Lung (tissue), 12 donors: ENCODE results near the gene SPATS2L. TPM values are rescaled to one million over a fixed set of nuclear protein-coding genes. Genes with fewer than 3 reads are reported as not detected.

Experiments used
- ATAC-seq: fragments of 200-7000 bp; cut with Tn5 transposase; one replicate; pipeline ENCODE4 v1.9.1; 2020; ENCODE audit warnings: moderate number of reproducible peaks; ENCODE audit not compliant: insufficient read depth, low FRiP score
- DNase-seq, 3 donors: peaks; one replicate each; pipeline ENCODE4 v3.0.0-alpha.2; 2013 to 2017
- H3K27ac ChIP-seq, 2 donors: one replicate each; pipeline ENCODE4 v1.5.1; 2013; ENCODE audit warnings: mild to moderate bottlenecking in 2 of 2, moderate library complexity in 2 of 2, control low read depth in 1 of 2, inconsistent platforms in 1 of 2, low read depth in 1 of 2, low read length in 1 of 2
- H3K27me3 ChIP-seq, 3 donors: one replicate each; pipeline ENCODE4 v1.5.1; 2013; ENCODE audit warnings: low read length in 2 of 3; ENCODE audit not compliant: control insufficient read depth in 3 of 3, insufficient read depth in 3 of 3
- H3K36me3 ChIP-seq, 4 donors: one replicate each; pipeline ENCODE4 v1.5.1; 2013; ENCODE audit warnings: low read length in 4 of 4, mild to moderate bottlenecking in 1 of 4, moderate library complexity in 1 of 4; ENCODE audit not compliant: control insufficient read depth in 4 of 4, insufficient read depth in 4 of 4
- H3K4me1 ChIP-seq, 5 donors: one replicate each; pipeline ENCODE4 v1.5.1; 2013; ENCODE audit warnings: low read length in 5 of 5, mild to moderate bottlenecking in 2 of 5, moderate library complexity in 1 of 5; ENCODE audit not compliant: control insufficient read depth in 5 of 5, insufficient read depth in 5 of 5
- H3K4me3 ChIP-seq: one replicate; pipeline ENCODE4 v1.5.1; 2013; ENCODE audit warnings: mild to moderate bottlenecking, control low read depth, moderate library complexity
- H3K9ac ChIP-seq, 2 donors: one replicate each; pipeline ENCODE4 v1.5.1; 2013; ENCODE audit warnings: low read length in 2 of 2, control low read depth in 1 of 2; ENCODE audit not compliant: insufficient read depth in 1 of 2
- H3K9me3 ChIP-seq, 4 donors: one replicate each; pipeline ENCODE4 v1.5.1; 2013; ENCODE audit warnings: low read length in 3 of 4, mild to moderate bottlenecking in 1 of 4, moderate library complexity in 1 of 4; ENCODE audit not compliant: control insufficient read depth in 4 of 4, insufficient read depth in 3 of 4
- CTCF ChIP-seq: IDR thresholded peaks from 2 replicates; pipeline ENCODE4 v1.5.1; 2012; ENCODE audit warnings: mild to moderate bottlenecking; ENCODE audit errors: control extremely low read depth, extremely low read depth
- whole genome bisulfite sequencing, 2 donors: extraction: QIAGEN DNeasy Blood & Tissue Kit; methylation state at CpG; one replicate each; pipeline ENCODE4 v1.1.7; 2013; 5-methylcytosine and 5-hydroxymethylcytosine counted together
- polyA plus RNA-seq, 2 donors: library from polyadenylated mRNA; stranded (reverse); fragments of 200-250 nt; gene quantifications; one replicate each; pipeline ENCODE4 v1.2.1, GENCODE V29; 2013
- total RNA-seq, 2 donors: library from RNA; depleted of rRNA in 1 of 2; stranded (reverse); fragments of >200 nt in 1 of 2; gene quantifications; one replicate each; pipeline ENCODE4 v1.2.1, GENCODE V29; 2014 to 2021
- donor health status: control.
- donor health status: control.
- donor health status: Bipolar disorder and iron deficiency.
- donor health status: healthy.
- donor health status: DM: yes; HTN: yes; CAD: no.

The SPATS2L gene
- total and polyA plus RNA-seq, 4 donors: 30.5 to 96.8 (median 57.2) TPM

GRCh38 chr2:200446612-200447011, 140.1 kb downstream of the SPATS2L start:
- 90 to 91% methylated on average over 3 of the region's 3 CpGs for WGBS, 2 donors
- Histone ChIP-seq H3K4me3 (no peak overlapping the region), H3K9me3 (no peaks in the 10 kb centered on the region), H3K36me3 (peaks cover 2 to 10% (median 5%) of the 10 kb centered on the region in 4 donors), H3K27ac (no peak overlapping the region), H3K27me3 (no peaks in the 10 kb centered on the region), H3K9ac (no peak overlapping the region), H3K4me1 (peaks cover 0 to 16% (median 3%) of the 10 kb centered on the region in 5 donors)
- ATAC-seq: no peak
- no peak for DNase-seq
- no peak for TF ChIP-seq CTCF

GRCh38 chr2:200447139-200447855, 140.8 kb downstream of the SPATS2L start:
- WGBS, 2 donors: 91 to 92% methylated on average over 4 of the region's 4 CpGs
- no peak overlapping the region for H3K4me3 ChIP-seq
- H3K9ac ChIP-seq: no peak overlapping the region
- DNase-seq (no peak), ATAC-seq (no peak)
- H3K27me3 ChIP-seq: no peaks in the 10 kb centered on the region
- H3K36me3 ChIP-seq: peaks cover 2 to 10% (median 5%) of the 10 kb centered on the region in 4 donors
- H3K27ac ChIP-seq: no peak overlapping the region
- H3K9me3 ChIP-seq: no peaks in the 10 kb centered on the region
- H3K4me1 ChIP-seq: peaks cover 0 to 16% (median 3%) of the 10 kb centered on the region in 5 donors
- TF ChIP-seq CTCF: no peak

DNA sequence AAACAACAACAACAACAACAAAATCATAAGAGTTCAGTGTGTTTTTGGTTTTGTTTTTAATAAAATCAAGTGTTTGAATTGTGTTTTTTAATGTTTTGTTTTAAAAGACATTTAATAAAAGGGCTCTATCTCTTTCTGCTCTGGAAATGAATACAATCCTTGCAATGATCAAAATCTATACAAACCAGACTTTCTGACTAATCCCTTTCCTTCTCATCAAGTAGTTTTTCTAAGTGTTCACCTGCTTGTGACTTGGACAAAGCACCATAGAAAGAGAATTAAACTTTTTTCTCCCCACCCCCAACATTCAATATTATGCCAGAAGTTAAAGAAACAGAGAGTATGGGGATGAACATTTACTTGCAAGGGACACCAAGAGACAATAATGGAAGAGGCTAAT, 142.0 kb downstream of the SPATS2L start:
- H3K9ac ChIP-seq: no peak overlapping the region
- peaks cover 0 to 8% (median 2%) of the 10 kb centered on the region in 5 donors for H3K4me1 ChIP-seq
- H3K4me3 ChIP-seq: no peak overlapping the region
- H3K9me3 ChIP-seq: no peaks in the 10 kb centered on the region
- H3K27me3 ChIP-seq: no peaks in the 10 kb centered on the region
- DNase-seq (no peak), ATAC-seq (no peak)
- no peak overlapping the region for H3K27ac ChIP-seq
- TF ChIP-seq CTCF: no peak
- peaks cover 2 to 8% (median 5%) of the 10 kb centered on the region in 4 donors for H3K36me3 ChIP-seq

DNA sequence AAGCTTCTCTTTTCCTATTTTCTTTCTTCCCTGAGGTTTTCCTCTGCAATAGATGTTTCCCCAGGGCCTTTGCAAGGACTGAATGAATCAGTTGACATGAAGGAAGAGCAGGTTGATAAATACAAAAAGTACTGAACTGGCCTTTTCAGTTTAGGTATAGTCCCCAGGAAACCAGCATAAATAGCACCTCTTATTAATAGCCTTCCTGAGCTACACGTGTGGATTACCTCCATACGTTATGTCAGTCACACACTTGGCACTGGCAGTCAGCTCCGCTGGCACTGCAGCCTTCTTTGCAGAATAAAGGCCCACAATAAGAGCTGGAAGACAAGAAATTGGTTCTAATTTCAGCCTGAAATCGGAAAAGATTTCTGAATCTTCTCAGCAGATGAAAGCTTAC, 142.7 kb downstream of the SPATS2L start:
- 83 to 84% methylated on average over 4 of the region's 4 CpGs for WGBS, 2 donors
- H3K4me3 ChIP-seq: no peak overlapping the region
- H3K9me3 ChIP-seq: no peaks in the 10 kb centered on the region
- ATAC-seq (no peak), DNase-seq (no peak)
- H3K27me3 ChIP-seq: no peaks in the 10 kb centered on the region
- peaks cover 0 to 3% (median 3%) of the 10 kb centered on the region in 5 donors for H3K4me1 ChIP-seq
- no peak overlapping the region for H3K9ac ChIP-seq
- TF ChIP-seq CTCF: no peak
- peaks cover 2 to 6% (median 5%) of the 10 kb centered on the region in 4 donors for H3K36me3 ChIP-seq
- no peak overlapping the region for H3K27ac ChIP-seq
